ENCODE measurements around the gene AFDN.
A peak's percentile ranks its signal among the peaks of the same experiment; 100 is the strongest.
"Not testable (repeated sequence)": the region's sequence is repeated elsewhere in the genome, so short reads cannot be mapped to it uniquely, and the experiment has no call there.

AFDN gene

GRCh38 chr6:167998215-167998614 is 171.5 kb downstream of the AFDN start:
- ChIA-PET CTCF (no interaction called here), POLR2A (no interaction called here)
- TF ChIP-seq PKNOX1 (IDR thresholded peaks at IDR 0.05) (peak; percentile 74), FOXM1 (IDR thresholded peaks at IDR 0.05; ENCODE audit: borderline replicate concordance) (no peak)
- DNase-seq (ENCODE audit: extremely low spot score) = no peak

- TF ChIP-seq ELF4 (IDR thresholded peaks at IDR 0.05) (no peak), FOXA1 (IDR thresholded peaks at IDR 0.05) (no peak), SUZ12 (IDR thresholded peaks at IDR 0.05) (no peak), SP1 (IDR thresholded peaks at IDR 0.05) (no peak), ARNT (IDR thresholded peaks at IDR 0.05) (no peak), BHLHE40 (IDR thresholded peaks at IDR 0.05; ENCODE audit: borderline replicate concordance) (no peak), FOXM1 (IDR thresholded peaks at IDR 0.05; ENCODE audit: borderline replicate concordance) (no peak), ZNF384 (IDR thresholded peaks at IDR 0.05) (no peak), FOXK2 (IDR thresholded peaks at IDR 0.05) (no peak), TARDBP (IDR thresholded peaks at IDR 0.05) (no peak), NFRKB (IDR thresholded peaks at IDR 0.05) (no peak), PKNOX1 (IDR thresholded peaks at IDR 0.05) (no peak), HDGF (IDR thresholded peaks at IDR 0.05; ENCODE audit: borderline replicate concordance) (no peak), L3MBTL2 (conservative IDR thresholded peaks at IDR 0.05) (no peak), CTBP1 (IDR thresholded peaks at IDR 0.05; ENCODE audit: borderline replicate concordance) (no peak)
- DNase-seq (ENCODE audit: extremely low spot score) = no peak
- POLR2A ChIA-PET = no interaction called here
- CTCF ChIA-PET = no interaction called here
Observed at GRCh38 chr6:168000198-168001028, 173.7 kb downstream of the AFDN start.

- TF ChIP-seq PKNOX1 (IDR thresholded peaks at IDR 0.05) (no peak), HDGF (IDR thresholded peaks at IDR 0.05; ENCODE audit: borderline replicate concordance) (no peak), ARNT (IDR thresholded peaks at IDR 0.05) (no peak), ELF4 (IDR thresholded peaks at IDR 0.05) (no peak), NFRKB (IDR thresholded peaks at IDR 0.05) (no peak), SUZ12 (IDR thresholded peaks at IDR 0.05) (no peak), FOXM1 (IDR thresholded peaks at IDR 0.05; ENCODE audit: borderline replicate concordance) (no peak), TARDBP (IDR thresholded peaks at IDR 0.05) (no peak), SP1 (IDR thresholded peaks at IDR 0.05) (no peak), L3MBTL2 (conservative IDR thresholded peaks at IDR 0.05) (no peak)
- ChIA-PET CTCF (no interaction called here), POLR2A (no interaction called here)
- DNase-seq (ENCODE audit: extremely low spot score) = no peak
Observed at GRCh38 chr6:168001029-168001332, 174.3 kb downstream of the AFDN start.

GRCh38 chr6:168001514-168001913 is 174.8 kb downstream of the AFDN start:
- CTCF ChIA-PET; DNase-seq (ENCODE audit: extremely low spot score); POLR2A ChIA-PET: not testable (repeated sequence)

GRCh38 chr6:168002804-168003203 is 176.1 kb downstream of the AFDN start:
- no peak for TF ChIP-seq BHLHE40 (IDR thresholded peaks at IDR 0.05; ENCODE audit: borderline replicate concordance)
- TF ChIP-seq ELF4 (IDR thresholded peaks at IDR 0.05) = no peak
- CTCF ChIA-PET = no interaction called here
- POLR2A ChIA-PET = no interaction called here
- no peak for DNase-seq (ENCODE audit: extremely low spot score)

GRCh38 chr6:168004023-168004422 is 177.3 kb downstream of the AFDN start:
- no peak for DNase-seq (ENCODE audit: extremely low spot score)
- CTCF ChIA-PET = no interaction called here
- TF ChIP-seq FOXK2 (IDR thresholded peaks at IDR 0.05) = no peak
- POLR2A ChIA-PET = no interaction called here

- ChIA-PET CTCF (no interaction called here), POLR2A (no interaction called here)
- no peak for TF ChIP-seq NFRKB (IDR thresholded peaks at IDR 0.05)
- TF ChIP-seq TARDBP (IDR thresholded peaks at IDR 0.05) = no peak
- TF ChIP-seq BHLHE40 (IDR thresholded peaks at IDR 0.05; ENCODE audit: borderline replicate concordance) = no peak
- TF ChIP-seq FOXK2 (IDR thresholded peaks at IDR 0.05) = no peak
- TF ChIP-seq FOXA1 (IDR thresholded peaks at IDR 0.05) = no peak
- TF ChIP-seq CTBP1 (IDR thresholded peaks at IDR 0.05; ENCODE audit: borderline replicate concordance) = no peak
- no peak for TF ChIP-seq ELF4 (IDR thresholded peaks at IDR 0.05)
- no peak for TF ChIP-seq ZNF384 (IDR thresholded peaks at IDR 0.05)
- TF ChIP-seq LEF1 (IDR thresholded peaks at IDR 0.05; ENCODE audit: borderline replicate concordance) = no peak
- TF ChIP-seq PKNOX1 (IDR thresholded peaks at IDR 0.05) = no peak
- TF ChIP-seq L3MBTL2 (conservative IDR thresholded peaks at IDR 0.05) = no peak
- TF ChIP-seq SUZ12 (IDR thresholded peaks at IDR 0.05) = no peak
- no peak for TF ChIP-seq HDGF (IDR thresholded peaks at IDR 0.05; ENCODE audit: borderline replicate concordance)
- no peak for TF ChIP-seq FOXM1 (IDR thresholded peaks at IDR 0.05; ENCODE audit: borderline replicate concordance)
- no peak for DNase-seq (ENCODE audit: extremely low spot score)
Observed at GRCh38 chr6:168004945-168005344, 178.2 kb downstream of the AFDN start.
